Measurements from ENCODE around the gene KIN.
A peak's percentile ranks its signal among the peaks of the same experiment; 100 is the strongest.
"Not testable (repeated sequence)": the region's sequence is repeated elsewhere in the genome, so short reads cannot be mapped to it uniquely, and the experiment has no call there.

Gene KIN

GRCh38 chr10:7756360-7756992, 31.3 kb downstream of the KIN start:
- TF ChIP-seq EZH2phosphoT487 (IDR thresholded peaks at IDR 0.05; ENCODE audit: borderline replicate concordance), result no peak
- TF ChIP-seq, protein P1, sequence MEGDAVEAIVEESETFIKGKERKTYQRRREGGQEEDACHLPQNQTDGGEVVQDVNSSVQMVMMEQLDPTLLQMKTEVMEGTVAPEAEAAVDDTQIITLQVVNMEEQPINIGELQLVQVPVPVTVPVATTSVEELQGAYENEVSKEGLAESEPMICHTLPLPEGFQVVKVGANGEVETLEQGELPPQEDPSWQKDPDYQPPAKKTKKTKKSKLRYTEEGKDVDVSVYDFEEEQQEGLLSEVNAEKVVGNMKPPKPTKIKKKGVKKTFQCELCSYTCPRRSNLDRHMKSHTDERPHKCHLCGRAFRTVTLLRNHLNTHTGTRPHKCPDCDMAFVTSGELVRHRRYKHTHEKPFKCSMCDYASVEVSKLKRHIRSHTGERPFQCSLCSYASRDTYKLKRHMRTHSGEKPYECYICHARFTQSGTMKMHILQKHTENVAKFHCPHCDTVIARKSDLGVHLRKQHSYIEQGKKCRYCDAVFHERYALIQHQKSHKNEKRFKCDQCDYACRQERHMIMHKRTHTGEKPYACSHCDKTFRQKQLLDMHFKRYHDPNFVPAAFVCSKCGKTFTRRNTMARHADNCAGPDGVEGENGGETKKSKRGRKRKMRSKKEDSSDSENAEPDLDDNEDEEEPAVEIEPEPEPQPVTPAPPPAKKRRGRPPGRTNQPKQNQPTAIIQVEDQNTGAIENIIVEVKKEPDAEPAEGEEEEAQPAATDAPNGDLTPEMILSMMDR (conservative IDR thresholded peaks at IDR 0.05; ENCODE audit: low read length), result peak; percentile 86
- no peaks in the 10 kb centered on the region for H4K20me1 ChIP-seq (ENCODE audit: insufficient read depth, low read length, poor library complexity, severe bottlenecking)
- no peak overlapping the region for H3K4me3 ChIP-seq (ENCODE audit: low read length, poor library complexity, severe bottlenecking)
- no peaks in the 10 kb centered on the region for H3K79me2 ChIP-seq (ENCODE audit: insufficient read depth, low read length)
- no peak overlapping the region for H3K9ac ChIP-seq (ENCODE audit: low read depth, low read length, poor library complexity, severe bottlenecking)
- H3F3A ChIP-seq (ENCODE audit: low read depth), result no peaks in the 10 kb centered on the region
- H3K4me1 ChIP-seq (ENCODE audit: insufficient read depth, low read length, poor library complexity, severe bottlenecking), result no peaks in the 10 kb centered on the region
- peaks cover 76% of the 10 kb centered on the region; the same call in 1 of the 2 replicates for H3K36me3 ChIP-seq (ENCODE audit: insufficient read depth, low read length)
- no peak overlapping the region for H3K4me2 ChIP-seq (ENCODE audit: low read depth, low read length, poor library complexity, severe bottlenecking)
- no peaks in the 10 kb centered on the region for H3K9me2 ChIP-seq (replicated peaks; ENCODE audit: low read depth, low read length)
- no peak overlapping the region for H2AFZ ChIP-seq (ENCODE audit: low read length)
- H3K27me3 ChIP-seq (ENCODE audit: insufficient read depth, low read length, poor library complexity, severe bottlenecking), result no peaks in the 10 kb centered on the region
- no peaks in the 10 kb centered on the region for H3K9me3 ChIP-seq (ENCODE audit: insufficient read depth, low read depth, low read length)

DNA sequence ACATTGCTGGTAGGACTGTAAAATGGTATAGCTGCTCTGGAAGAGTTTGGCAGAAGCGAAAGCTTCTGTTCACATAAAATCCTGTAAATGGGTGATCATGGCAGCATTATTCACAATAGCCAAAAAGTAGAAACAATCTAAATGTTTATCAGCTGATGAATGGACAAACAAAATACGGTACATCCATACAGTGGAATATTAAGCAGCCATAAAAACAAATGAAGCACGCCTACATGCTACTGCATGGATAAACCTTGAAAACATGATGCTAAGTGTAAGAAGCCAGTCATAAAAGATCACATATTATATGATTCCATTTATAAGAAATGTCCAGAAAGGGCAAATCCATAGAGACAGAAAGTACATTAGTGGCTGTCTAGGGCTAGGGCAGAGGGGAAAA, 32.7 kb downstream of the KIN start:
- no peak for TF ChIP-seq EZH2phosphoT487 (IDR thresholded peaks at IDR 0.05; ENCODE audit: borderline replicate concordance)
- H3K4me3 ChIP-seq (ENCODE audit: low read length, poor library complexity, severe bottlenecking), result no peak overlapping the region
- no peak overlapping the region for H2AFZ ChIP-seq (ENCODE audit: low read length)
- H3K79me2 ChIP-seq (ENCODE audit: insufficient read depth, low read length), result no peaks in the 10 kb centered on the region
- no peaks in the 10 kb centered on the region for H3K9me2 ChIP-seq (replicated peaks; ENCODE audit: low read depth, low read length)
- no peak overlapping the region for H3K4me2 ChIP-seq (ENCODE audit: low read depth, low read length, poor library complexity, severe bottlenecking)
- H3K9ac ChIP-seq (ENCODE audit: low read depth, low read length, poor library complexity, severe bottlenecking), result no peak overlapping the region
- no peaks in the 10 kb centered on the region for H3K9me3 ChIP-seq (ENCODE audit: insufficient read depth, low read depth, low read length)
- H3K27me3 ChIP-seq (ENCODE audit: insufficient read depth, low read length, poor library complexity, severe bottlenecking), result no peaks in the 10 kb centered on the region
- H3K36me3 ChIP-seq (ENCODE audit: insufficient read depth, low read length), result peaks cover 67% of the 10 kb centered on the region; the same call in 1 of the 2 replicates
- H3K4me1 ChIP-seq (ENCODE audit: insufficient read depth, low read length, poor library complexity, severe bottlenecking), result no peaks in the 10 kb centered on the region
- no peaks in the 10 kb centered on the region for H4K20me1 ChIP-seq (ENCODE audit: insufficient read depth, low read length, poor library complexity, severe bottlenecking)
- H3F3A ChIP-seq (ENCODE audit: low read depth), result no peaks in the 10 kb centered on the region

GRCh38 chr10:7752251-7752650, 35.5 kb downstream of the KIN start:
- no peak overlapping the region for H3K4me2 ChIP-seq (ENCODE audit: low read depth, low read length, poor library complexity, severe bottlenecking)
- no peaks in the 10 kb centered on the region for H4K20me1 ChIP-seq (ENCODE audit: insufficient read depth, low read length, poor library complexity, severe bottlenecking)
- no peak overlapping the region for H3K9ac ChIP-seq (ENCODE audit: low read depth, low read length, poor library complexity, severe bottlenecking)
- no peaks in the 10 kb centered on the region for H3K4me1 ChIP-seq (ENCODE audit: insufficient read depth, low read length, poor library complexity, severe bottlenecking)
- H3K79me2 ChIP-seq (ENCODE audit: insufficient read depth, low read length), result no peaks in the 10 kb centered on the region
- H3F3A ChIP-seq (ENCODE audit: low read depth), result no peaks in the 10 kb centered on the region
- no peak overlapping the region for H3K4me3 ChIP-seq (ENCODE audit: low read length, poor library complexity, severe bottlenecking)
- H3K27me3 ChIP-seq (ENCODE audit: insufficient read depth, low read length, poor library complexity, severe bottlenecking), result no peaks in the 10 kb centered on the region
- H3K36me3 ChIP-seq (ENCODE audit: insufficient read depth, low read length), result peaks cover 43% of the 10 kb centered on the region; the same call in 1 of the 2 replicates
- H3K9me2 ChIP-seq (replicated peaks; ENCODE audit: low read depth, low read length), result no peaks in the 10 kb centered on the region
- no peak overlapping the region for H2AFZ ChIP-seq (ENCODE audit: low read length)
- TF ChIP-seq, protein P1 (conservative IDR thresholded peaks at IDR 0.05; ENCODE audit: low read length), result no peak
- TF ChIP-seq EZH2phosphoT487 (IDR thresholded peaks at IDR 0.05; ENCODE audit: borderline replicate concordance), result no peak
- H3K9me3 ChIP-seq (ENCODE audit: insufficient read depth, low read depth, low read length), result no peaks in the 10 kb centered on the region

DNA sequence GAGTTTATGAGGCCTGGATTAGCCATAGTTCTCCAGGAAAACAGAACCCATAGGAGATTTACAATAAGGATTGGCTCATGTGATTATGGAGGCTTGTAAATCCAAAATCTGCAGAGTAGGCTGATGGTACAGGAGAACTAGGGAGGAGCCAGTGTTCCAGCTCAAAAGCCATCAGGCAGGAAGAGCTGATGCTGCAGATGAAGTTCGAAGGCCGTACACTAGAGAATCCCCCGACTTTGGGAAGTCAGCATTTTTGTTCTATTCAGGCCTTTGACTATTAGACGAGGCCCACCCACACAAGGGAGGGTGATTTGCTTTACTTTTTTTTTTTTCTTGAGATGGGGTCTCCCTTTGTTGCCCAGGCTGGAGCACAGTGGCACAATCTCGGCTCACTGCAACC, 37.6 kb downstream of the KIN start:
- no peaks in the 10 kb centered on the region for H3K79me2 ChIP-seq (ENCODE audit: insufficient read depth, low read length)
- TF ChIP-seq EZH2phosphoT487 (IDR thresholded peaks at IDR 0.05; ENCODE audit: borderline replicate concordance), result no peak
- TF ChIP-seq, protein P1 (conservative IDR thresholded peaks at IDR 0.05; ENCODE audit: low read length), result no peak
- peaks cover 28% of the 10 kb centered on the region; the same call in 1 of the 2 replicates for H3K36me3 ChIP-seq (ENCODE audit: insufficient read depth, low read length)

GRCh38 chr10:7748637-7749036, 39.2 kb downstream of the KIN start:
- not testable (repeated sequence) for H3K4me1 ChIP-seq (ENCODE audit: insufficient read depth, low read length, poor library complexity, severe bottlenecking); H3K4me2 ChIP-seq (ENCODE audit: low read depth, low read length, poor library complexity, severe bottlenecking); H3K9me3 ChIP-seq (ENCODE audit: insufficient read depth, low read depth, low read length); H3F3A ChIP-seq (ENCODE audit: low read depth); H3K27me3 ChIP-seq (ENCODE audit: insufficient read depth, low read length, poor library complexity, severe bottlenecking); H3K4me3 ChIP-seq (ENCODE audit: low read length, poor library complexity, severe bottlenecking); H3K79me2 ChIP-seq (ENCODE audit: insufficient read depth, low read length); H3K9ac ChIP-seq (ENCODE audit: low read depth, low read length, poor library complexity, severe bottlenecking); H4K20me1 ChIP-seq (ENCODE audit: insufficient read depth, low read length, poor library complexity, severe bottlenecking); H3K9me2 ChIP-seq (replicated peaks; ENCODE audit: low read depth, low read length); H2AFZ ChIP-seq (ENCODE audit: low read length)
- peaks cover 17% of the 10 kb centered on the region; the same call in 1 of the 2 replicates for H3K36me3 ChIP-seq (ENCODE audit: insufficient read depth, low read length)

More for the DNA sequence above, 37.6 kb downstream of the KIN start:
- H4K20me1 ChIP-seq (ENCODE audit: insufficient read depth, low read length, poor library complexity, severe bottlenecking), result no peaks in the 10 kb centered on the region
- H2AFZ ChIP-seq (ENCODE audit: low read length), result no peak overlapping the region
- H3K4me3 ChIP-seq (ENCODE audit: low read length, poor library complexity, severe bottlenecking), result no peak overlapping the region
- H3K9me3 ChIP-seq (ENCODE audit: insufficient read depth, low read depth, low read length), result no peaks in the 10 kb centered on the region
- no peak overlapping the region for H3K9ac ChIP-seq (ENCODE audit: low read depth, low read length, poor library complexity, severe bottlenecking)
- no peaks in the 10 kb centered on the region for H3F3A ChIP-seq (ENCODE audit: low read depth)
- H3K4me2 ChIP-seq (ENCODE audit: low read depth, low read length, poor library complexity, severe bottlenecking), result no peak overlapping the region
- H3K27me3 ChIP-seq (ENCODE audit: insufficient read depth, low read length, poor library complexity, severe bottlenecking), result no peaks in the 10 kb centered on the region
- no peaks in the 10 kb centered on the region for H3K4me1 ChIP-seq (ENCODE audit: insufficient read depth, low read length, poor library complexity, severe bottlenecking)
- no peaks in the 10 kb centered on the region for H3K9me2 ChIP-seq (replicated peaks; ENCODE audit: low read depth, low read length)

Measured in Loucy (cell line).